Osteoblast (primary cell): ENCODE measurements around the gene CFAP410. TPM values are rescaled to one million over a fixed set of nuclear protein-coding genes. Genes with fewer than 3 reads are reported as not detected.

ENCODE experiments used
- DNase-seq: peaks from one replicate; pipeline ENCODE4 v3.0.0; 2011; ENCODE audit warnings: low spot score, mixed read lengths; ENCODE audit not compliant: insufficient read length; ENCODE audit errors: missing footprints
- H2AFZ ChIP-seq: 2 replicates; pipeline ENCODE4 v1.6.0; 2011; ENCODE audit warnings: mild to moderate bottlenecking, low read length
- H3K27ac ChIP-seq: 2 replicates; pipeline ENCODE4 v1.5.1; 2011; ENCODE audit warnings: mild to moderate bottlenecking, low read depth, low read length, moderate library complexity
- H3K27me3 ChIP-seq: 2 replicates; pipeline ENCODE4 v1.6.0; 2012; ENCODE audit warnings: mild to moderate bottlenecking, control low read depth, inconsistent platforms, low read length, moderate library complexity; ENCODE audit not compliant: insufficient read depth
- H3K36me3 ChIP-seq: 2 replicates; pipeline ENCODE4 v1.5.1; 2011; ENCODE audit warnings: mild to moderate bottlenecking, low read length, control low read depth, moderate library complexity; ENCODE audit not compliant: insufficient read depth
- H3K4me1 ChIP-seq: 2 replicates; pipeline ENCODE4 v1.5.1; 2011; ENCODE audit warnings: mild to moderate bottlenecking, low read length, control low read depth, moderate library complexity; ENCODE audit not compliant: insufficient read depth
- H3K4me2 ChIP-seq: 2 replicates; pipeline ENCODE4 v1.6.0; 2011; ENCODE audit warnings: mild to moderate bottlenecking, low read length; ENCODE audit not compliant: insufficient read depth
- H3K4me3 ChIP-seq: fragments of 200-600 bp; sonication (generic); 3 replicates; pipeline ENCODE4 v1.5.1; 2012; ENCODE audit warnings: mild to moderate bottlenecking, low read length, inconsistent platforms; ENCODE audit not compliant: insufficient read depth
- H3K79me2 ChIP-seq: 2 replicates; pipeline ENCODE4 v1.6.0; 2012; ENCODE audit warnings: mild to moderate bottlenecking, low read length, control low read depth, inconsistent platforms; ENCODE audit not compliant: insufficient read depth
- H3K9me3 ChIP-seq: 2 replicates; pipeline ENCODE4 v1.5.1; 2011; ENCODE audit warnings: low read depth, low read length, control low read depth
- H4K20me1 ChIP-seq: 2 replicates; pipeline ENCODE4 v1.6.0; 2012; ENCODE audit warnings: mild to moderate bottlenecking, low read length, control low read depth; ENCODE audit not compliant: insufficient read depth
- CTCF ChIP-seq: IDR thresholded peaks from 2 replicates; pipeline ENCODE4 v1.5.1; 2011; ENCODE audit warnings: mild to moderate bottlenecking, low read depth, low read length, moderate library complexity; ENCODE audit errors: extremely low read depth
- total RNA-seq: library from RNA; depleted of rRNA; stranded (reverse); fragments of >200 nt; gene quantifications from 2 replicates; pipeline ENCODE4 v1.2.3, GENCODE V29; 2012

The CFAP410 gene
- total RNA-seq, 1 donor = 14.5 TPM

GRCh38 chr21:44317241-44317782 is 21.9 kb downstream of the CFAP410 start:
- no peak for DNase-seq
- Histone ChIP-seq H3K79me2 (no peaks in the 10 kb centered on the region), H3K27ac (no peak overlapping the region), H3K36me3 (no peaks in the 10 kb centered on the region), H3K4me1 (no peaks in the 10 kb centered on the region), H3K4me2 (no peak overlapping the region), H3K9me3 (no peaks in the 10 kb centered on the region), H4K20me1 (no peaks in the 10 kb centered on the region), H3K4me3 (no peak overlapping the region), H3K27me3 (no peaks in the 10 kb centered on the region), H2AFZ (no peak overlapping the region)
- TF ChIP-seq CTCF = no peak

- no peak overlapping the region for H3K4me3 ChIP-seq
- H3K4me1 ChIP-seq = no peaks in the 10 kb centered on the region
- H3K9me3 ChIP-seq = no peaks in the 10 kb centered on the region
- TF ChIP-seq CTCF = no peak
- no peaks in the 10 kb centered on the region for H4K20me1 ChIP-seq
- DNase-seq = no peak
- H3K27me3 ChIP-seq = no peaks in the 10 kb centered on the region
- no peaks in the 10 kb centered on the region for H3K79me2 ChIP-seq
- H2AFZ ChIP-seq = no peak overlapping the region
- no peak overlapping the region for H3K4me2 ChIP-seq
- peaks cover 2% of the 10 kb centered on the region for H3K36me3 ChIP-seq
- H3K27ac ChIP-seq = no peak overlapping the region
Observed at GRCh38 chr21:44316277-44316900, 22.8 kb downstream of the CFAP410 start.

GRCh38 chr21:44315691-44316203 is 23.4 kb downstream of the CFAP410 start:
- Histone ChIP-seq H4K20me1 (peaks cover 2% of the 10 kb centered on the region), H3K27me3 (no peaks in the 10 kb centered on the region), H3K4me3 (no peak overlapping the region), H3K4me1 (no peaks in the 10 kb centered on the region), H2AFZ (no peak overlapping the region), H3K27ac (no peak overlapping the region), H3K36me3 (peaks cover 7% of the 10 kb centered on the region), H3K9me3 (no peaks in the 10 kb centered on the region), H3K4me2 (no peak overlapping the region), H3K79me2 (no peaks in the 10 kb centered on the region)
- no peak for TF ChIP-seq CTCF
- DNase-seq = no peak

GRCh38 chr21:44314561-44314960 is 24.6 kb downstream of the CFAP410 start:
- Histone ChIP-seq H2AFZ (no peak overlapping the region), H4K20me1 (peaks cover 2% of the 10 kb centered on the region), H3K36me3 (peaks cover 7% of the 10 kb centered on the region), H3K4me2 (no peak overlapping the region), H3K4me3 (no peak overlapping the region), H3K4me1 (no peaks in the 10 kb centered on the region), H3K9me3 (no peaks in the 10 kb centered on the region), H3K27ac (no peak overlapping the region), H3K79me2 (no peaks in the 10 kb centered on the region), H3K27me3 (no peaks in the 10 kb centered on the region)
- DNase-seq = no peak
- TF ChIP-seq CTCF = no peak
